HEK293 (cell line): ENCODE results near the gene PEX10.
A peak's percentile ranks its signal among the peaks of the same experiment; 100 is the strongest.

Experiments
- CTCF ChIA-PET: fragments of 350-600 bp; formaldehyde crosslinking; extraction: SDS; loops from one replicate; lab custom pipeline; 2021; ENCODE audit warnings: antibody characterized with exemption; lab: Yijun Ruan, JAX
- POLR2A ChIA-PET: fragments of 300-600 bp; formaldehyde crosslinking; extraction: SDS; loops from one replicate; lab custom pipeline; 2020; ENCODE audit warnings: antibody characterized with exemption, inconsistent platforms; lab: Yijun Ruan, JAX
- H3K27ac ChIP-seq: fragments of 200-500 bp; sonication (Bioruptor generic); 2 replicates; pipeline ENCODE4 v1.5.1; 2014; ENCODE audit warnings: low read depth, low read length, control low read depth, inconsistent platforms; ENCODE audit errors: extremely low read depth
- H3K36me3 ChIP-seq, 2 experiments: fragments of 200-500 bp in 1 of 2; sonication (Bioruptor generic) in 1 of 2; 1 replicate in 1 of 2; 2 replicates in 1 of 2; pipeline ENCODE4 v1.5.1; 2014 to 2017; ENCODE audit warnings: inconsistent platforms in 2 of 2, low read length in 2 of 2; ENCODE audit not compliant: control insufficient read depth in 2 of 2, insufficient read depth in 1 of 2
- H3K4me1 ChIP-seq: fragments of 200-500 bp; sonication (Bioruptor generic); 2 replicates; pipeline ENCODE4 v1.5.1; 2014; ENCODE audit warnings: mild to moderate bottlenecking, low read length, inconsistent platforms; ENCODE audit not compliant: control insufficient read depth, insufficient read depth
- H3K4me3 ChIP-seq: 2 replicates; pipeline ENCODE4 v1.5.1; 2011; ENCODE audit warnings: low read depth, mild to moderate bottlenecking, control low read depth, low read length, moderate library complexity
- H3K9me3 ChIP-seq: fragments of 200-500 bp; sonication (Bioruptor generic); 2 replicates; pipeline ENCODE4 v1.5.1; 2014; ENCODE audit warnings: low read depth, low read length, inconsistent platforms; ENCODE audit not compliant: control insufficient read depth, insufficient read depth
- BCL6B ChIP-seq: fragments of 450-650 bp; formaldehyde crosslinking; IDR thresholded peaks from 2 replicates; pipeline ENCODE4 v1.5.1; 2017; ENCODE audit warnings: missing biosample characterization, missing genetic modification characterization
- CTCF ChIP-seq: fragments of 450-650 bp; formaldehyde crosslinking; IDR thresholded peaks from 2 replicates; pipeline ENCODE4 v1.5.1; 2016; ENCODE audit warnings: missing biosample characterization, missing genetic modification characterization
- GLIS2 ChIP-seq: fragments of 450-650 bp; formaldehyde crosslinking; IDR thresholded peaks from 2 replicates; pipeline ENCODE4 v1.5.1; 2016; ENCODE audit warnings: missing biosample characterization, missing genetic modification characterization
- INSM2 ChIP-seq: fragments of 450-650 bp; formaldehyde crosslinking; IDR thresholded peaks from 2 replicates; pipeline ENCODE4 v1.5.1; 2016; ENCODE audit warnings: missing biosample characterization, missing genetic modification characterization
- KLF1 ChIP-seq: fragments of 450-650 bp; formaldehyde crosslinking; IDR thresholded peaks from 2 replicates; pipeline ENCODE4 v1.5.1; 2016; ENCODE audit warnings: missing biosample characterization, missing genetic modification characterization
- KLF7 ChIP-seq: fragments of 450-650 bp; formaldehyde crosslinking; IDR thresholded peaks from 2 replicates; pipeline ENCODE4 v1.5.1; 2016; ENCODE audit warnings: missing biosample characterization, missing genetic modification characterization, borderline replicate concordance
- TRIM28 ChIP-seq: IDR thresholded peaks from 2 replicates; pipeline ENCODE4 v1.6.1; 2011; ENCODE audit warnings: low read length, control low read depth, borderline replicate concordance
- YY2 ChIP-seq: fragments of 450-650 bp; formaldehyde crosslinking; IDR thresholded peaks from 2 replicates; pipeline ENCODE4 v1.5.1; 2016; ENCODE audit warnings: missing biosample characterization, missing genetic modification characterization
- ZBTB6 ChIP-seq: fragments of 450-650 bp; formaldehyde crosslinking; IDR thresholded peaks from 2 replicates; pipeline ENCODE4 v1.5.1; 2017; ENCODE audit warnings: missing biosample characterization, missing genetic modification characterization
- ZFHX2 ChIP-seq: fragments of 450-650 bp; formaldehyde crosslinking; conservative IDR thresholded peaks from 2 replicates; pipeline ENCODE4 v1.5.1; 2016; ENCODE audit warnings: missing biosample characterization, missing genetic modification characterization
- ZIC2 ChIP-seq: fragments of 450-650 bp; formaldehyde crosslinking; IDR thresholded peaks from 2 replicates; pipeline ENCODE4 v1.5.1; 2016; ENCODE audit warnings: missing biosample characterization, missing genetic modification characterization
- ZNF132 ChIP-seq: fragments of 450-650 bp; formaldehyde crosslinking; IDR thresholded peaks from 2 replicates; pipeline ENCODE4 v1.5.1; 2017; ENCODE audit warnings: missing biosample characterization, missing genetic modification characterization, borderline replicate concordance
- ZNF157 ChIP-seq: fragments of 450-650 bp; formaldehyde crosslinking; IDR thresholded peaks from 2 replicates; pipeline ENCODE4 v1.5.1; 2016; ENCODE audit warnings: missing biosample characterization, missing genetic modification characterization
- ZNF239 ChIP-seq: fragments of 450-650 bp; formaldehyde crosslinking; IDR thresholded peaks from 2 replicates; pipeline ENCODE4 v1.5.1; 2016; ENCODE audit warnings: missing biosample characterization, missing genetic modification characterization
- ZNF341 ChIP-seq: fragments of 450-650 bp; formaldehyde crosslinking; IDR thresholded peaks from 2 replicates; pipeline ENCODE4; 2016; ENCODE audit warnings: low read depth, missing biosample characterization, missing genetic modification characterization
- ZNF366 ChIP-seq: fragments of 450-650 bp; formaldehyde crosslinking; conservative IDR thresholded peaks from 2 replicates; pipeline ENCODE4 v1.5.1; 2016; ENCODE audit warnings: missing biosample characterization, missing genetic modification characterization
- ZNF391 ChIP-seq: fragments of 450-650 bp; formaldehyde crosslinking; IDR thresholded peaks from 2 replicates; pipeline ENCODE4 v1.5.1; 2016; ENCODE audit warnings: low read depth, missing biosample characterization, missing genetic modification characterization, borderline replicate concordance
- ZNF416 ChIP-seq: fragments of 450-650 bp; formaldehyde crosslinking; IDR thresholded peaks from 2 replicates; pipeline ENCODE4 v1.5.1; 2016; ENCODE audit warnings: missing biosample characterization, missing genetic modification characterization
- ZNF433 ChIP-seq: fragments of 450-650 bp; formaldehyde crosslinking; IDR thresholded peaks from 2 replicates; pipeline ENCODE4 v1.5.1; 2016; ENCODE audit warnings: missing biosample characterization, missing genetic modification characterization, low read depth
- ZNF549 ChIP-seq: fragments of 450-650 bp; IDR thresholded peaks from 2 replicates; pipeline ENCODE4 v1.5.1; 2018; ENCODE audit warnings: missing biosample characterization, missing genetic modification characterization, mild to moderate bottlenecking, inconsistent platforms, moderate library complexity
- ZNF600 ChIP-seq: fragments of 450-650 bp; formaldehyde crosslinking; IDR thresholded peaks from 2 replicates; pipeline ENCODE4 v1.5.1; 2016; ENCODE audit warnings: missing biosample characterization, missing genetic modification characterization
- ZNF670 ChIP-seq: fragments of 450-650 bp; formaldehyde crosslinking; IDR thresholded peaks from 2 replicates; pipeline ENCODE4 v1.5.1; 2016; ENCODE audit warnings: missing biosample characterization, missing genetic modification characterization, low read depth
- ZSCAN4 ChIP-seq: fragments of 450-650 bp; formaldehyde crosslinking; IDR thresholded peaks from 2 replicates; pipeline ENCODE4 v1.5.1; 2017; ENCODE audit warnings: missing biosample characterization, missing genetic modification characterization

The PEX10 gene

GRCh38 chr1:2452932-2453315, 40.6 kb upstream of the PEX10 start:
- no peak overlapping the region for H3K4me3 ChIP-seq
- H3K27ac ChIP-seq: no peak overlapping the region
- no peaks in the 10 kb centered on the region for H3K4me1 ChIP-seq
- ChIA-PET CTCF (no interaction called here), POLR2A (interaction anchor here (0.6 kb wide), 1 partner anchor 111 kb away, joined by 3 read pairs; no protein-coding TSS in a partner anchor)
- no peak for TF ChIP-seq ZNF341
- TF ChIP-seq ZNF157 (tag by site-specific recombination): no peak
- TF ChIP-seq KLF7 (tag by site-specific recombination): no peak
- no peak for TF ChIP-seq INSM2
- no peak for TF ChIP-seq ZNF416 (tag by site-specific recombination)
- TF ChIP-seq ZFHX2 (tag by site-specific recombination): no peak
- no peaks in the 10 kb centered on the region for H3K9me3 ChIP-seq
- no peaks in the 10 kb centered on the region for H3K36me3 ChIP-seq

GRCh38 chr1:2452201-2452931, 40.0 kb upstream of the PEX10 start:
- H3K36me3 ChIP-seq: no peaks in the 10 kb centered on the region
- CTCF ChIA-PET: no interaction called here

More at GRCh38 chr1:2452201-2452931, 40.0 kb upstream of the PEX10 start:
- POLR2A ChIA-PET: interaction anchor here (0.6 kb wide), 1 partner anchor 112 kb away, joined by 3 read pairs; no protein-coding TSS in a partner anchor
- no peak overlapping the region for H3K27ac ChIP-seq
- H3K4me3 ChIP-seq: no peak overlapping the region
- TF ChIP-seq ZNF433 (tag by site-specific recombination) (no peak), ZBTB6 (tag by site-specific recombination) (0 out of 2 replicates have a peak, but pooled peaks have one; percentile 70), ZNF366 (tag by site-specific recombination) (no peak), ZNF132 (tag by site-specific recombination) (no peak), ZFHX2 (tag by site-specific recombination) (no peak), ZNF600 (no peak), KLF1 (tag by site-specific recombination) (peak; percentile 20; the same call in 1 of the 2 replicates), ZNF549 (tag by site-specific recombination) (no peak), ZSCAN4 (tag by site-specific recombination) (no peak), ZNF239 (tag by site-specific recombination) (no peak), TRIM28 (no peak), BCL6B (tag by site-specific recombination) (no peak), ZNF670 (no peak), GLIS2 (tag by site-specific recombination) (peak; percentile 35; the same call in 1 of the 2 replicates), ZNF391 (tag by site-specific recombination) (no peak), CTCF (no peak), ZIC2 (peak; percentile 61), YY2 (tag by site-specific recombination) (no peak)
- no peaks in the 10 kb centered on the region for H3K9me3 ChIP-seq
- H3K4me1 ChIP-seq: no peaks in the 10 kb centered on the region
